ENCODE measurements around the gene RNF145.

DNA sequence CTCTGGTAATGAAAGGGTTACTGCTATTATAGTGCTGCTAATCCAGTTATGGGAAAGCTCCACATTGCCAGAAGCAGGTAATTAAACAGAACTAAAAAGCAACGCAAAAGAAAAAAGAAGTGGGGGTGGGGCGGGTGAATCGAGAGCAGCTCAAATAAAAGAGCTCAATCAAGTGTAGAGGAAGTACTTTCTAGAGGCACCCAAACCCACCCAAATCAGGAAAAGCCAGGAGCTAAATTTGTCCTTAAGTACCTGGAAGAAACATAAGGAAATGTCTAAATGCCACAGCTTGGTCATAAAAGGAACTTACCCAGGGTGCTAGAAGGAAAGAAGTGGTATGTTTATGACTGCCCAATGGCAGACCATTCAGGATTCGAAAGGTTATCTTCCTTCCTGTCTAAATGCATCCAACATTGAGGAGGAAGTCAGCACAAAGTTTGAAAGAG lies 2.4 kb upstream of the RNF145 start:
- TF ChIP-seq, protein P1, sequence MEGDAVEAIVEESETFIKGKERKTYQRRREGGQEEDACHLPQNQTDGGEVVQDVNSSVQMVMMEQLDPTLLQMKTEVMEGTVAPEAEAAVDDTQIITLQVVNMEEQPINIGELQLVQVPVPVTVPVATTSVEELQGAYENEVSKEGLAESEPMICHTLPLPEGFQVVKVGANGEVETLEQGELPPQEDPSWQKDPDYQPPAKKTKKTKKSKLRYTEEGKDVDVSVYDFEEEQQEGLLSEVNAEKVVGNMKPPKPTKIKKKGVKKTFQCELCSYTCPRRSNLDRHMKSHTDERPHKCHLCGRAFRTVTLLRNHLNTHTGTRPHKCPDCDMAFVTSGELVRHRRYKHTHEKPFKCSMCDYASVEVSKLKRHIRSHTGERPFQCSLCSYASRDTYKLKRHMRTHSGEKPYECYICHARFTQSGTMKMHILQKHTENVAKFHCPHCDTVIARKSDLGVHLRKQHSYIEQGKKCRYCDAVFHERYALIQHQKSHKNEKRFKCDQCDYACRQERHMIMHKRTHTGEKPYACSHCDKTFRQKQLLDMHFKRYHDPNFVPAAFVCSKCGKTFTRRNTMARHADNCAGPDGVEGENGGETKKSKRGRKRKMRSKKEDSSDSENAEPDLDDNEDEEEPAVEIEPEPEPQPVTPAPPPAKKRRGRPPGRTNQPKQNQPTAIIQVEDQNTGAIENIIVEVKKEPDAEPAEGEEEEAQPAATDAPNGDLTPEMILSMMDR (conservative IDR thresholded peaks at IDR 0.05; ENCODE audit: low read depth, low read length) = no peak
- no peak for TF ChIP-seq EZH2 (IDR thresholded peaks at IDR 0.05; ENCODE audit: low read length, unreplicated experiment)

Data from PC-3 (cell line).